HepG2 (cell line): ENCODE measurements around the gene WDR93. TPM values are rescaled to one million over a fixed set of nuclear protein-coding genes. Genes with fewer than 3 reads are reported as not detected.

ENCODE experiments used
- CENPT ChIP-seq: sonication (generic); formaldehyde crosslinking; IDR thresholded peaks from 2 replicates; pipeline ENCODE4 v1.8.0; 2022; ENCODE audit warnings: low read depth, mild to moderate bottlenecking, moderate library complexity, missing genetic modification reagents
- IKZF4 ChIP-seq: sonication (generic); formaldehyde crosslinking; IDR thresholded peaks from 2 replicates; pipeline ENCODE4 v1.5.1; 2020; ENCODE audit warnings: borderline replicate concordance, mild to moderate bottlenecking, low read depth, missing genetic modification reagents; ENCODE audit errors: not compliant biosample characterization
- KDM5A ChIP-seq: fragments of 200-600 bp; sonication (generic); IDR thresholded peaks from 2 replicates; pipeline ENCODE4 v1.7.0; 2018; ENCODE audit warnings: antibody characterized with exemption, mild to moderate bottlenecking, low read length, borderline replicate concordance
- LCORL ChIP-seq, 2 experiments: fragments of 450-650 bp in 1 of 2; sonication (generic) in 1 of 2; formaldehyde crosslinking in 1 of 2; IDR thresholded peaks; 2 replicates each; pipeline versions ENCODE4 v1.5.0 to v1.6.1; 2017 to 2020; ENCODE audit warnings: antibody characterized with exemption in 1 of 2, missing genetic modification reagents in 1 of 2
- MIXL1 ChIP-seq: IDR thresholded peaks from 2 replicates; pipeline ENCODE4 v1.6.1; 2016
- NAIF1 ChIP-seq: sonication (generic); formaldehyde crosslinking; IDR thresholded peaks from 2 replicates; pipeline ENCODE4 v1.5.0; 2020; ENCODE audit warnings: mild to moderate bottlenecking, missing genetic modification reagents, borderline replicate concordance
- NFAT5 ChIP-seq: sonication (generic); formaldehyde crosslinking; IDR thresholded peaks from 2 replicates; pipeline ENCODE4 v1.4.0; 2020; ENCODE audit warnings: missing genetic modification reagents
- RXRB ChIP-seq: IDR thresholded peaks from 2 replicates; pipeline ENCODE4 v1.6.1; 2016; ENCODE audit warnings: borderline replicate concordance, missing genetic modification reagents, missing compliant biosample characterization
- TIGD3 ChIP-seq: sonication (generic); formaldehyde crosslinking; IDR thresholded peaks from 2 replicates; pipeline ENCODE4 v1.5.1; 2020; ENCODE audit warnings: mild to moderate bottlenecking, missing genetic modification reagents, borderline replicate concordance
- ZBTB40 ChIP-seq, 2 experiments: fragments of 450-650 bp in 1 of 2; sonication (generic) in 1 of 2; formaldehyde crosslinking in 1 of 2; IDR thresholded peaks; 2 replicates each; pipeline versions ENCODE4 v1.6.1 to v1.8.0; 2016 to 2022; ENCODE audit warnings: antibody characterized with exemption in 1 of 2, mild to moderate bottlenecking in 1 of 2, missing genetic modification reagents in 1 of 2
- polyA plus RNA-seq, 8 experiments: library from polyadenylated mRNA; depleted of rRNA in 3 of 8; stranded (reverse) in 7 of 8; unstranded in 1 of 8; fragments of >200 nt; fragmentation: Illumina TruSeq in 4 of 8; extraction: Trizol in 4 of 8; gene quantifications; 2 replicates each; pipeline versions ENCODE4 v1.2.1 to v1.2.3, GENCODE V29; 2011 to 2016; ENCODE audit warnings: low read depth in 4 of 8, missing spikeins in 1 of 8, mixed read lengths in 1 of 8; ENCODE audit not compliant: insufficient read depth in 1 of 8
- total RNA-seq, 5 experiments: library from RNA; depleted of rRNA; stranded (reverse); fragments of >200 nt; fragmentation: Illumina TruSeq; extraction: Trizol; gene quantifications; 2 replicates each; pipeline ENCODE4 v1.2.3, GENCODE V29; 2016; ENCODE audit warnings: low read depth in 1 of 5

Gene WDR93
- total and polyA plus RNA-seq, 2 of the 13 experiments (the other 11 are each of a cell fraction or from before 2014, with no cell fraction given): 0.07 TPM; not detected in 1

- TF ChIP-seq ZBTB40 (IDR thresholded peaks at IDR 0.05): peak; percentile 87
- TF ChIP-seq ZBTB40 (CRISPR knock-in tag; IDR thresholded peaks at IDR 0.05): peak; percentile 53; the same call in 1 of the 2 replicates
- TF ChIP-seq RXRB: no peak
- TF ChIP-seq IKZF4 (CRISPR knock-in tag): no peak
- no peak; the same call in 1 of the 2 replicates for TF ChIP-seq CENPT (CRISPR knock-in tag)
- TF ChIP-seq NAIF1 (CRISPR knock-in tag): peak; percentile 48; the same call in 1 of the 2 replicates
- no peak for TF ChIP-seq NFAT5 (CRISPR knock-in tag)
- no peak for TF ChIP-seq LCORL (IDR thresholded peaks at IDR 0.05)
- 0 out of 2 replicates have a peak, but pooled peaks have one; percentile 68 for TF ChIP-seq LCORL (CRISPR knock-in tag; IDR thresholded peaks at IDR 0.05)
- no peak for TF ChIP-seq TIGD3
- peak; percentile 60; the same call in 1 of the 2 replicates for TF ChIP-seq KDM5A
- TF ChIP-seq MIXL1 (CRISPR knock-in tag): no peak
Measured at GRCh38 chr15:89690276-89691218, at the start of gene WDR93, which contains the start of gene PEX11A (continued).
